GM12864 (cell line): Measurements from ENCODE around the gene GATAD2B.
A peak's percentile ranks its signal among the peaks of the same experiment; 100 is the strongest.

Experiments
- DNase-seq: peaks from one replicate; pipeline ENCODE4 v3.0.0-alpha.2; 2011; ENCODE audit warnings: low read depth
- H3K4me3 ChIP-seq: 2 replicates; pipeline ENCODE4 v1.5.1; 2011; ENCODE audit warnings: mild to moderate bottlenecking, low read depth, low read length, control low read depth
- CTCF ChIP-seq: IDR thresholded peaks from 2 replicates; pipeline ENCODE4 v1.5.1; 2011; ENCODE audit warnings: low read depth, mild to moderate bottlenecking, moderate library complexity, low read length, control low read depth, inconsistent platforms; ENCODE audit errors: missing control alignments

Gene GATAD2B

GRCh38 chr1:153944005-153944826, 21.4 kb upstream of the GATAD2B start:
- DNase-seq, result no peak

GRCh38 chr1:153942766-153943549, 20.2 kb upstream of the GATAD2B start:
- DNase-seq, result no peak
- no peak overlapping the region for H3K4me3 ChIP-seq
- TF ChIP-seq CTCF, result no peak

More at GRCh38 chr1:153944005-153944826, 21.4 kb upstream of the GATAD2B start:
- peak overlapping the region; percentile 78 for H3K4me3 ChIP-seq
- no peak for TF ChIP-seq CTCF

GRCh38 chr1:153941826-153942725, 19.3 kb upstream of the GATAD2B start:
- no peak for TF ChIP-seq CTCF
- DNase-seq, result no peak
- no peak overlapping the region for H3K4me3 ChIP-seq

- DNase-seq, result no peak
- no peak for TF ChIP-seq CTCF
- H3K4me3 ChIP-seq, result no peak overlapping the region
Measured at GRCh38 chr1:153940756-153941155, 18.0 kb upstream of the GATAD2B start.

GRCh38 chr1:153939476-153939875, 16.7 kb upstream of the GATAD2B start:
- DNase-seq, result no peak
- no peak for TF ChIP-seq CTCF
- H3K4me3 ChIP-seq, result no peak overlapping the region

- no peak for TF ChIP-seq CTCF
- DNase-seq, result no peak
- H3K4me3 ChIP-seq, result no peak overlapping the region
Measured at GRCh38 chr1:153938996-153939395, 16.2 kb upstream of the GATAD2B start.
